Mesothelial cell of epicardium (in vitro differentiated cells): ENCODE results near the gene MAGI2. TPM values are rescaled to one million over a fixed set of nuclear protein-coding genes. Genes with fewer than 3 reads are reported as not detected.
A peak's percentile ranks its signal among the peaks of the same experiment; 100 is the strongest.

Experiments
- DNase-seq, 2 experiments: peaks; one replicate each; pipeline ENCODE4 v3.0.0; 2021; ENCODE audit warnings: low spot score in 2 of 2; ENCODE audit not compliant: unreplicated experiment in 2 of 2
- H3K27ac Mint-ChIP-seq: 2 replicates; pipeline ENCODE4 v1.8.0; 2021; ENCODE audit warnings: mixed read lengths
- H3K27me3 Mint-ChIP-seq: 2 replicates; pipeline ENCODE4 v1.8.0; 2021; ENCODE audit warnings: low read depth, mixed read lengths
- H3K36me3 Mint-ChIP-seq: 2 replicates; pipeline ENCODE4 v1.8.0; 2021; ENCODE audit warnings: mixed read lengths
- H3K4me1 Mint-ChIP-seq: 2 replicates; pipeline ENCODE4 v1.8.0; 2021; ENCODE audit warnings: mixed read lengths
- H3K4me3 Mint-ChIP-seq: 2 replicates; pipeline ENCODE4 v1.8.0; 2021; ENCODE audit warnings: mild to moderate bottlenecking, moderate library complexity, mixed read lengths
- H3K9me3 Mint-ChIP-seq: 2 replicates; pipeline ENCODE4 v1.8.0; 2021; ENCODE audit warnings: mixed read lengths
- CTCF ChIP-seq: fragments of 200-600 bp; sonication (generic); IDR thresholded peaks from one replicate; pipeline ENCODE4 v1.5.0; 2021; ENCODE audit warnings: antibody characterized with exemption; ENCODE audit not compliant: unreplicated experiment
- total RNA-seq: library from RNA; stranded (reverse); gene quantifications from 3 replicates; pipeline ENCODE4 v1.2.1, GENCODE V29; 2021

MAGI2 gene
- total RNA-seq, 1 donor from 2014 or later, result 38.4 TPM

GRCh38 chr7:79455173-79455790, 1.8 kb upstream of the MAGI2 start:
- H3K27me3 Mint-ChIP-seq, result no peaks in the 10 kb centered on the region
- H3K9me3 Mint-ChIP-seq, result no peaks in the 10 kb centered on the region
- H3K4me1 Mint-ChIP-seq, result peaks cover 41% of the 10 kb centered on the region
- no peak for TF ChIP-seq CTCF
- peak overlapping the region; percentile 94 for H3K27ac Mint-ChIP-seq
- peaks cover 23% of the 10 kb centered on the region for H3K36me3 Mint-ChIP-seq
- peak overlapping the region; percentile 91 for H3K4me3 Mint-ChIP-seq
- DNase-seq, result no peak

GRCh38 chr7:79454361-79454960, 994 bp upstream of the MAGI2 start:
- Mint-ChIP-seq H3K4me1 (peaks cover 40% of the 10 kb centered on the region), H3K4me3 (peak overlapping the region; percentile 91), H3K36me3 (peaks cover 16% of the 10 kb centered on the region), H3K9me3 (no peaks in the 10 kb centered on the region), H3K27ac (peak overlapping the region; percentile 94), H3K27me3 (no peaks in the 10 kb centered on the region)
- no peak for TF ChIP-seq CTCF
- peak; percentile 29 to 72 for DNase-seq

- peaks cover 8% of the 10 kb centered on the region for H3K36me3 Mint-ChIP-seq
- H3K4me1 Mint-ChIP-seq, result peaks cover 42% of the 10 kb centered on the region
- DNase-seq, result no peak
- H3K27ac Mint-ChIP-seq, result peak overlapping the region; percentile 94
- no peaks in the 10 kb centered on the region for H3K9me3 Mint-ChIP-seq
- TF ChIP-seq CTCF, result no peak
- H3K27me3 Mint-ChIP-seq, result no peaks in the 10 kb centered on the region
- H3K4me3 Mint-ChIP-seq, result peak overlapping the region; percentile 91
Measured at GRCh38 chr7:79453266-79453557, 255 bp downstream of the MAGI2 start.

GRCh38 chr7:79452495-79453265, 787 bp downstream of the MAGI2 start:
- Mint-ChIP-seq H3K27ac (peak overlapping the region; percentile 94), H3K27me3 (no peaks in the 10 kb centered on the region), H3K36me3 (peaks cover 4% of the 10 kb centered on the region), H3K4me1 (peaks cover 39% of the 10 kb centered on the region), H3K4me3 (peak overlapping the region; percentile 91), H3K9me3 (no peaks in the 10 kb centered on the region)
- DNase-seq, result peak; percentile 20 to 57
- no peak for TF ChIP-seq CTCF

- H3K4me3 Mint-ChIP-seq, result peak overlapping the region; percentile 91
- H3K4me1 Mint-ChIP-seq, result peaks cover 35% of the 10 kb centered on the region
- H3K27ac Mint-ChIP-seq, result peak overlapping the region; percentile 94
- peak; percentile 56 to 72 for DNase-seq
- no peak for TF ChIP-seq CTCF
- H3K27me3 Mint-ChIP-seq, result no peaks in the 10 kb centered on the region
- H3K9me3 Mint-ChIP-seq, result no peaks in the 10 kb centered on the region
- no peaks in the 10 kb centered on the region for H3K36me3 Mint-ChIP-seq
Measured at GRCh38 chr7:79452032-79452494, 1.4 kb downstream of the MAGI2 start.
